HepG2 (cell line): ENCODE results near the gene RHBDD3. TPM values are rescaled to one million over a fixed set of nuclear protein-coding genes. Genes with fewer than 3 reads are reported as not detected.

Experiments
- ATF1 ChIP-seq: IDR thresholded peaks from 2 replicates; pipeline ENCODE4 v1.6.1; 2016; ENCODE audit warnings: mild to moderate bottlenecking, control low read depth
- ATF5 ChIP-seq: sonication (generic); formaldehyde crosslinking; IDR thresholded peaks from 2 replicates; pipeline ENCODE4 v1.4.0; 2020; ENCODE audit warnings: mild to moderate bottlenecking, low read depth, missing genetic modification reagents
- BRD4 ChIP-seq: sonication (generic); formaldehyde crosslinking; IDR thresholded peaks from 2 replicates; pipeline ENCODE4 v1.4.0; 2020; ENCODE audit warnings: missing genetic modification reagents
- CENPT ChIP-seq: sonication (generic); formaldehyde crosslinking; IDR thresholded peaks from 2 replicates; pipeline ENCODE4 v1.8.0; 2022; ENCODE audit warnings: low read depth, mild to moderate bottlenecking, moderate library complexity, missing genetic modification reagents
- FOXK2 ChIP-seq: fragments of 450-650 bp; IDR thresholded peaks from 2 replicates; pipeline ENCODE4 v1.6.1; 2016
- GZF1 ChIP-seq: sonication (generic); formaldehyde crosslinking; IDR thresholded peaks from 2 replicates; pipeline ENCODE4 v1.5.1; 2020; ENCODE audit warnings: mild to moderate bottlenecking, missing genetic modification reagents
- HNRNPH1 ChIP-seq: fragments of 200-400 bp; formaldehyde crosslinking; optimal IDR thresholded peaks from 2 replicates; pipeline ENCODE3; 2017; ENCODE audit warnings: mild to moderate bottlenecking, low read depth, low read length
- LRRFIP1 ChIP-seq: sonication (generic); formaldehyde crosslinking; conservative IDR thresholded peaks from 2 replicates; pipeline ENCODE4 v1.4.0; 2020; ENCODE audit warnings: missing genetic modification reagents
- NRL ChIP-seq: sonication (generic); formaldehyde crosslinking; IDR thresholded peaks from 2 replicates; pipeline ENCODE4 v1.5.0; 2020; ENCODE audit warnings: missing genetic modification reagents, mild to moderate bottlenecking, moderate library complexity, borderline replicate concordance
- PAWR ChIP-seq: sonication (generic); formaldehyde crosslinking; IDR thresholded peaks from 2 replicates; pipeline ENCODE4 v1.4.0; 2020; ENCODE audit warnings: missing genetic modification reagents, mild to moderate bottlenecking, borderline replicate concordance
- SNAPC5 ChIP-seq: sonication (generic); formaldehyde crosslinking; IDR thresholded peaks from 2 replicates; pipeline ENCODE4 v1.8.1; 2023; ENCODE audit warnings: mild to moderate bottlenecking, missing genetic modification reagents, borderline replicate concordance
- THAP9 ChIP-seq: sonication (generic); formaldehyde crosslinking; IDR thresholded peaks from 2 replicates; pipeline ENCODE4; 2020; ENCODE audit warnings: missing genetic modification reagents, mild to moderate bottlenecking, borderline replicate concordance
- WIZ ChIP-seq: sonication (generic); formaldehyde crosslinking; IDR thresholded peaks from 2 replicates; pipeline ENCODE4 v1.5.1; 2020; ENCODE audit warnings: mild to moderate bottlenecking, missing genetic modification reagents
- ZBTB46 ChIP-seq: sonication (generic); formaldehyde crosslinking; IDR thresholded peaks from 2 replicates; pipeline ENCODE4 v1.4.0; 2020; ENCODE audit warnings: mild to moderate bottlenecking, missing genetic modification reagents, borderline replicate concordance
- ZFP37 ChIP-seq: sonication (generic); formaldehyde crosslinking; IDR thresholded peaks from 2 replicates; pipeline ENCODE4 v1.4.0; 2020; ENCODE audit warnings: missing genetic modification reagents, borderline replicate concordance
- ZNF180 ChIP-seq: sonication (generic); formaldehyde crosslinking; IDR thresholded peaks from 2 replicates; pipeline ENCODE4 v1.4.0; 2020; ENCODE audit warnings: low read depth, missing genetic modification reagents, borderline replicate concordance
- ZNF333 ChIP-seq: sonication (generic); formaldehyde crosslinking; IDR thresholded peaks from 2 replicates; pipeline ENCODE4 v1.4.0; 2020; ENCODE audit warnings: mild to moderate bottlenecking, missing genetic modification reagents, borderline replicate concordance
- ZNF619 ChIP-seq: sonication (generic); formaldehyde crosslinking; IDR thresholded peaks from 2 replicates; pipeline ENCODE4 v1.4.0; 2020; ENCODE audit warnings: mild to moderate bottlenecking, missing genetic modification reagents
- ZNF768 ChIP-seq: sonication (generic); formaldehyde crosslinking; IDR thresholded peaks from 2 replicates; pipeline ENCODE4 v1.4.0; 2020; ENCODE audit warnings: missing genetic modification reagents
- ZNF784 ChIP-seq: sonication (generic); formaldehyde crosslinking; IDR thresholded peaks from 2 replicates; pipeline ENCODE4 v1.5.1; 2020; ENCODE audit warnings: missing genetic modification reagents, mild to moderate bottlenecking, borderline replicate concordance
- polyA plus RNA-seq, 8 experiments: library from polyadenylated mRNA; depleted of rRNA in 3 of 8; stranded (reverse) in 7 of 8; unstranded in 1 of 8; fragments of >200 nt; fragmentation: Illumina TruSeq in 4 of 8; extraction: Trizol in 4 of 8; gene quantifications; 2 replicates each; pipeline versions ENCODE4 v1.2.1 to v1.2.3, GENCODE V29; 2011 to 2016; ENCODE audit warnings: low read depth in 4 of 8, missing spikeins in 1 of 8, mixed read lengths in 1 of 8; ENCODE audit not compliant: insufficient read depth in 1 of 8
- total RNA-seq, 5 experiments: library from RNA; depleted of rRNA; stranded (reverse); fragments of >200 nt; fragmentation: Illumina TruSeq; extraction: Trizol; gene quantifications; 2 replicates each; pipeline ENCODE4 v1.2.3, GENCODE V29; 2016; ENCODE audit warnings: low read depth in 1 of 5

Gene RHBDD3
- total and polyA plus RNA-seq, 2 of the 13 experiments (the other 11 are each of a cell fraction or from before 2014, with no cell fraction given) = 12.1 to 26.7 TPM

- TF ChIP-seq THAP9 (no peak), ZNF768 (peak; percentile 65; the same call in 1 of the 2 replicates), HNRNPH1 (no peak), BRD4 (CRISPR knock-in tag) (no peak), GZF1 (CRISPR knock-in tag) (no peak), ZNF333 (no peak), NRL (CRISPR knock-in tag) (no peak), CENPT (no peak), PAWR (no peak), LRRFIP1 (CRISPR knock-in tag) (no peak), ZFP37 (CRISPR knock-in tag) (0 out of 2 replicates have a peak, but pooled peaks have one; percentile 14), SNAPC5 (no peak), ZBTB46 (CRISPR knock-in tag) (no peak), ZNF619 (CRISPR knock-in tag) (no peak), WIZ (CRISPR knock-in tag) (no peak), ZNF180 (CRISPR knock-in tag) (no peak), ATF5 (CRISPR knock-in tag) (no peak), FOXK2 (no peak), ATF1 (CRISPR knock-in tag) (no peak), ZNF784 (CRISPR knock-in tag) (no peak)
Observed at GRCh38 chr22:29306175-29306834, 38.5 kb upstream of the RHBDD3 start, which contains the start of gene GAS2L1 (continued).
